ENCODE results near the gene MYLK4. TPM values are rescaled to one million over a fixed set of nuclear protein-coding genes. Genes with fewer than 3 reads are reported as not detected.

The MYLK4 gene
- polyA plus RNA-seq, 1 donor from 2014 or later = 1.3 TPM

- Histone ChIP-seq H3K27me3 (ENCODE audit: insufficient read depth, low read depth, low read length) (no peaks in the 10 kb centered on the region), H3K9me2 (ENCODE audit: insufficient read depth, low read length) (no peaks in the 10 kb centered on the region), H3F3A (ENCODE audit: insufficient read depth, low read length, poor library complexity, severe bottlenecking) (no peaks in the 10 kb centered on the region), H3K27ac (ENCODE audit: low read length) (no peak overlapping the region), H3K4me3 (ENCODE audit: low read length) (no peak overlapping the region), H3K9ac (ENCODE audit: low read length) (no peak overlapping the region), H4K20me1 (ENCODE audit: insufficient read depth) (no peaks in the 10 kb centered on the region), H3K79me2 (replicated peaks; ENCODE audit: insufficient read depth, low read length) (no peaks in the 10 kb centered on the region), H2AFZ (ENCODE audit: low read depth, low read length) (no peak overlapping the region), H3K4me2 (ENCODE audit: low read length) (no peak overlapping the region), H3K9me3 (ENCODE audit: low read length) (no peaks in the 10 kb centered on the region), H3K36me3 (ENCODE audit: insufficient read depth, low read length) (no peaks in the 10 kb centered on the region)
- no peak for TF ChIP-seq REST (IDR thresholded peaks at IDR 0.05; ENCODE audit: borderline replicate concordance)
- TF ChIP-seq CTCF (IDR thresholded peaks at IDR 0.05; ENCODE audit: poor library complexity, severe bottlenecking) = no peak
These were observed 99.2 kb downstream of the MYLK4 start for GRCh38 chr6:2651536-2651935.

GRCh38 chr6:2646346-2646745, 104.4 kb downstream of the MYLK4 start:
- no peak overlapping the region for H3K27ac ChIP-seq (ENCODE audit: low read length)
- no peaks in the 10 kb centered on the region for H4K20me1 ChIP-seq (ENCODE audit: insufficient read depth)
- H3K36me3 ChIP-seq (ENCODE audit: insufficient read depth, low read length) = no peaks in the 10 kb centered on the region
- H3K4me3 ChIP-seq (ENCODE audit: low read length) = no peak overlapping the region
- H3K9ac ChIP-seq (ENCODE audit: low read length) = no peak overlapping the region
- TF ChIP-seq RAD21 (conservative IDR thresholded peaks at IDR 0.05) (no peak), REST (IDR thresholded peaks at IDR 0.05; ENCODE audit: borderline replicate concordance) (no peak), POLR2AphosphoS5 (IDR thresholded peaks at IDR 0.05) (no peak), EZH2 (IDR thresholded peaks at IDR 0.05; ENCODE audit: borderline replicate concordance, insufficient read depth, low read length, poor library complexity, severe bottlenecking) (no peak), EP300 (conservative IDR thresholded peaks at IDR 0.05; ENCODE audit: poor library complexity, severe bottlenecking) (no peak), MXI1 (conservative IDR thresholded peaks at IDR 0.05; ENCODE audit: poor library complexity, severe bottlenecking) (no peak), CTCF (IDR thresholded peaks at IDR 0.05; ENCODE audit: poor library complexity, severe bottlenecking) (no peak), SMC3 (conservative IDR thresholded peaks at IDR 0.05; ENCODE audit: poor library complexity) (no peak), TAF1 (IDR thresholded peaks at IDR 0.05; ENCODE audit: low read depth) (no peak)
- no peaks in the 10 kb centered on the region for H3K79me2 ChIP-seq (replicated peaks; ENCODE audit: insufficient read depth, low read length)
- no peaks in the 10 kb centered on the region for H3F3A ChIP-seq (ENCODE audit: insufficient read depth, low read length, poor library complexity, severe bottlenecking)
- no peak overlapping the region for H3K4me2 ChIP-seq (ENCODE audit: low read length)
- no peaks in the 10 kb centered on the region for H3K27me3 ChIP-seq (ENCODE audit: insufficient read depth, low read depth, low read length)
- H3K9me3 ChIP-seq (ENCODE audit: low read length) = no peaks in the 10 kb centered on the region
- H3K9me2 ChIP-seq (ENCODE audit: insufficient read depth, low read length) = no peaks in the 10 kb centered on the region
- no peak overlapping the region for H2AFZ ChIP-seq (ENCODE audit: low read depth, low read length)
